Activated CD4-positive, alpha-beta T cell treated with anti-CD3 and anti-CD28 coated beads, Interleukin-2, amount 50 U/mL, for 24 hours (primary cell): ENCODE measurements around the gene EFNB2.

ENCODE experiments used
- DNase-seq, 2 donors: peaks; one replicate each; pipeline ENCODE4 v3.0.0-alpha.2; 2020; ENCODE audit warnings: low read depth in 1 of 2, low spot score in 1 of 2

Gene EFNB2

DNA sequence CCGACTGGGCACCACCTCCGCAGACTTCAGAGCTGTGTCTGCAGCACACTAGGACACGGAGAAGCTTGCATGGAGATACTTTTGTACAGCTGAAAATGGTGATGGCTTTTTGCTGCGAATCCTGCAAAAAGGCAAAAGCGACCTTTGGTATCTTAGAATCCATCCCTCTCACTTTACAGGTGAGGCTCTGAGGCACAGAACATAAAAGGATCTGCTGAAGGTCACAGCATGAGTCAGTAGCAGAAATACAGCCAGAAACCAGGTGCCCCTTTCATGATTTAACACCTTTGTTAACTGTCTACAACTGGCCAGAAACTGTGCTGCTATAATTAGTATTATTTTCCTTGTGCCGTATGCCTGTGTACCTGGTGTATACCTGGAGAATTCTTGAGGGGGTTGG lies 48.3 kb downstream of the EFNB2 start:
- DNase-seq: no peak

DNA sequence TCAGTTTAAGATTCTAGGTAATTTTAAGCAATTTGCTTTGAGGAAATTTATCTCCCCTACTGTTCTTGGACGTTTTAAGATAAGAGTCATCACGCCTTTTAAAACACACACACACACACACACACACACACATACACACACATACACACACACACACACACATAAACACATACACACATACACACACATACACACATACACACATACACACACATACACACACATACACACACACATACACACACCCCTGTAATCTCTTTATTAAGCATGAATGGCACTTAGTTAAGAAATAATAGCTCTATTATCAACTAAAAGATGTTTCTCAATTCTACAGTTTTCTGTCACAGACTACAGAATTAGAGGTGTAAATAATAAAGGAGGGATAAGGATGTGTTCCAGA lies 49.2 kb downstream of the EFNB2 start:
- no peak for DNase-seq

DNA sequence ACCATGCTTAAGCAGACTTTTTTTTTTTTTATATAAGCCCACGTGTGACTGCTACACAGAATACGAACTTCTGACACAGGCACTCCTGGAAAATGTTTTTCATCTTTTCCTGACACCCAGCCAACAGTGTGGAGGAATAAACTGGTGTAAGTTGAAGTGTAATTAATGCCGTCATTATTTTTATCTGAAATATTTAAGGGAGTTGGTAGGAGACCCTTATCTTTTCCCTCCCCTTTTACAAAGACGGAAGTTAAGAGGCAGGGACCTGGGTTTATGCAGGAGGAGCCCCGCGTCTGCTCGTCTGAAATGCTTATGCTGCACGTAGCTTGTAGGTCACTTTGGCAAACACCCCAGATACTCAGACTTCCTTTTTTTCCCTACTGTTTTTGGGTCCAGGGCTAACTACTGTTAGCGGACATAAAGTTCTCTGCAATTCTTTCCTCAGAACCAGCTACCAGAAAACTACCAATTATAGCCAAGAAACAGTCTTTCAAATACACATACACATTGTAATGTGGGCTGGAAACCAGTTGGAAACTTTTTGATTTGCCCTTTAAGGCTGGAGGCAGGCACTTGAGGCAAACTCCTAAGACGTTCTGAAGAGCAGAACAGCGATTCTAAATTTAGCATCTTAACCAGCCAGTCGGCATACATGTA lies 50.8 kb downstream of the EFNB2 start:
- DNase-seq: no peak

DNA sequence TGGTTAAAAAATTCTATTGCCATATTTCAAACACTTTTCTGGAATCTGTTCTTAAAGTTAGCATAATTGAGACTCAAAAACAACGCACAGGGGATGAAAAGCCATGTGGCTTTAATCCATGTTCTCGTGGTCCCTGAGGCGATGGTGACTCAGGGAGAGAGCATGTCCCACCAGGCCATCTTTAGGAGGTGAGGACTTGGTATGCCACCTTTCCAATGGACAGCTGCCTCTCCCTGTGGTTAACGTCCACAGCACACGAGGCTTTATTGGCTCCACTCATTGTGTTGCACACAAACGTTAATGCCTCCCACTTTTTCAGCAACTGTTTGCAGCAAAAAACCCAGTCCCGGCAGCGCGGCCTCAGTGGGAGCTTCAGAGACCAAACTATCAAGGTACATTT lies 51.4 kb downstream of the EFNB2 start:
- DNase-seq: no peak

DNA sequence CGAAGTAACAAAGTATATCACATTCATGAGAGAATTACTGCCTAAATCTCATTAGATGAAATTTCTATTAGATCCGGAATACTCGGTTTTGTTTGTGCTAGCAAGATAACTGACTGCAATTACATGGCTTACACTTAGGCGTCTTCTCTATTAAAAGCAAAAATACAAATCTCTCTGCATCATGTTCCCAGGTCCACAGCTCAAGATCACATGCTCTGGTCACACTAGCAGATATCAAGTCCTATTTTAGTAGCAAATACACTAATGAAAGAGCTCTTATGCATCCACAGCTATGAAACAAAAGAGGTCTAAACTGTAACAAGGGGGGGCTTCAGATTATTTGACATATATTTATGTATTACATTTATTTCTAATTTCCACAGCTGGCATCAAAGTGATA lies 53.5 kb downstream of the EFNB2 start:
- no peak for DNase-seq

DNA sequence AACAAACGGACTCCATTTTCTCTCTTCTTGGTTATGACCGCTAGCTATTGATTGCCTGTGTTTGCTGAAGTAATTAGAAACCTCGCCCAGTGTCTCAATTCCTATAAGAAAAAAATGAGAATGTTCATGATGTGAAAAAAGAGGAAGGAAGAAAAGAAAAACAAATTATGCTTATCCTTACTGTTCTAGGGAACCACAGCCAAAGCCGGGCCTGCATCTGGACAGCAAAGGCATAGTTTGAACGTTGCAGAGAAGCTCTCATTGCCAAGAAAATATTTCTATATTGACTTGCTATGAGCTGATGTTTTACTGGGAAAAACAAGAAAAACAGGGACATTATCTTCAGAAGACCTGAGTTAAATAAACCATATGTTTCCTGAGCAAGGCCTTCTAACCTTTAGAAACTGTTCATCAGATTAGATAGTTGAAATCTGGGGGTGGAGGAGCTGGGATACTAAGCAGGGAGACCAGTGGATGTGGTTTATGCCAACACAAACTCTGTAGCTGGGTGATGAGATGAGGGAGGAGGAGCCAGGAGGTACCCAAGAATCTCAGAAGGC lies 55.0 kb downstream of the EFNB2 start:
- DNase-seq: no peak

DNA sequence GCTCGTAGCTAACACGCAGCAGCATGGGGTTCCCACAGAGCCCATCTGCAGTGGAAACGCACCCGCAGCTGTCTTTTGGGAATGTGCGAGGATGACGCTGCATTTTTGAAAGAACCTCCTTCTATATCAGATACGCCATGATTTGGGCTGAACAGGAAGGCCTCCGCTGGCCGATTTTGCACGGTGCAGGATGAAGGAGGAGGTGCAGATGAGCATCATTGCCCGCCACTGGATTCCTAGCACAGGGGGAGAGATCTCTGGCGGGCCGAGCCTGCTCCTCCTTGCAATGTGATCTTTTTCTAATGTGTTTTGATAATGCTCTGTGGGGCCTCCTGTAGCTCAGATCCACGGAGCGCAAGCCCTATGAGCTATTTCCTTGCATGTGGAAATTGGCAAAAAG lies 55.5 kb downstream of the EFNB2 start:
- no peak for DNase-seq

DNA sequence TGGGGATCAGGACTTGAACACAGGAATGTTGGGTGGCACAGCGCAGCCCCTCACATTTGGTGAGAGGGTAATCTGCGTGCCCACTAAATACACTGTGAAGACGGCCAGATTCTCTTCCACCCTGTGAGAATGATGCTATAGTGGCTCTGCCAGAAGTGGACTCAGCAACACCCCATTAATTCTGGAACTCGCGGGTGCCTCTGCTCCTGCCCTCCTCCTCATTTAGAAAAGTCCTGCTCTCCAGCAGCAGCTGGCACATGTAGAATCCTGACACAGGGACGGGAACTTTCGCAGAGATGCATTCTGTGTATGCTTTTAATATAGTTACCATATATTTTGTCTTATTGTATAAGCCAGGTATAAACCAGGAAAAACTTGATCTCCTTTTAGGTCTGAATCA lies 57.3 kb downstream of the EFNB2 start:
- no peak for DNase-seq

DNA sequence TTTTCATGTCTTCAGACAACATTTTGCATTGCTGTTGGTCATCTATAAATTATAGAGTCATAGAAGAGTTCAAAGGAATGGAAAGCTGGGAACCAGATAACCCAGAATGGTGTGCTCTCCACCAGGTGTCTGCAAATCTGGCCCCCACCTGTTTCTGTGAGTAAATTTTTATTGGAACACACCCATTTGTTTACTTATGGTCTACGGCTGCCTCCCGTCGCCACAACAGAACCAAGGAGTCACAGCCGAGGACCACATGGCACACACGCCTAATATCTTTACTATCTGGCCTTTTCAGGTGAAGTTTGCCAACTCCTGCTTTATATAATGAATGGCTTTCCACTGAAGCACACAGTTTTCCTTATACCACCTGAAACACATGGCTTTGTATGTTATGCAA lies 58.2 kb downstream of the EFNB2 start:
- DNase-seq: no peak

DNA sequence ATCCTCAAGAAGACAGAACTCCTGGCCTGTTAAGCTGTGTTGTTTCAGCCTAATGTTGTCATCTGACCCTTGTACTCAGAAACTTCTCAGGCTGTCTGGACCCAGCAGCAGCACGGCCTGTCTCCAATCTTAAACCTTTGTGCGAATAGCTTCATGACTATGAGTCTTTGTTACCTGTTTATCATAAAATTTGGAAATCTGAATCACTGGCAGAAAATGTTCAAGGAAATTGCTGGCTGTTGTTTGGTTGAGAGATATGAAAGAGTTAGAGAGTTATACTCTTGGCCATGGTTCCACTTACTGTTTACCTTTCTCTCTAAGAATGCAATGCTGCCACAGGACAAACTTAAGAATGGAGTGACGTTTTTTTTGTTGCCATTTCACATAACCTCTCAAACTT lies 59.6 kb downstream of the EFNB2 start:
- no peak for DNase-seq

DNA sequence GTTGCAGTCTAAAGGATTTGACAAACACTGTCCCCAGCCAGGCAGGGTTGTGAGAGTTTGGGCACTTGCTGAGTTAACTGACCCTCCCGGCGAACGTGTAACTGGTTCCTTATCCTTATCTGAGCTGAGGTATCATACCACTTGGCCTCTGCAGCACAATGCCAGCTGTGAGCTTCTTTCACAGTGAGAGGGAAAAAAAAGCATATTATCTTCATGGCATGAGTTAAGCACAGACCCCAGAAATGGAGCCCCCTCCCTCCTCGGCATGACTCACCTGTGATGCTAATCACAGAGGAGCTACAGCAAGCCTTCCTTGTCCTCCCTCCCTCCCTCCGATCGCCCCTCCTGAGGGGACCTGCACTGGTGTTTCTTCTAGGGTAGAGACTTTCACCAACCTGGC lies 60.5 kb downstream of the EFNB2 start:
- no peak for DNase-seq

DNA sequence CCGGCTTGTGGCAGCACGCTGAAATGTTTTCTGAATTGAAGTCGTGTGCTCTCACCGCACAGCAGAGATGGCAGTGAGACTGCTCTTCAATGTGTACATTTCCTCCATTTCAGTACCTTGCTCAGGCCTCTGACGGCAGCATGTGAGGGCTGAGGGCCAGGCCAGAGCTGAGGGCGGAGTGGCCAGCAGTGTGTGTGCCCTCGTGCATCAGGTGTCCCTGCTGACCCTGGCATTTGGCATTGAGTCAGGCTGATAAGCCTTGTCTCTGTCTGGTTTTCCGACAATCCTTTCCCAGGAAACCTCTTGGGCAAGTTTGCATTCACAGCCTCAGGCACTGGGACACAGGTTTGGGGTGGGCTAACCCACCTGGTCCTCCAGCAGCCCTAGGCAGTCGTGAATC lies 62.3 kb downstream of the EFNB2 start:
- no peak for DNase-seq

DNA sequence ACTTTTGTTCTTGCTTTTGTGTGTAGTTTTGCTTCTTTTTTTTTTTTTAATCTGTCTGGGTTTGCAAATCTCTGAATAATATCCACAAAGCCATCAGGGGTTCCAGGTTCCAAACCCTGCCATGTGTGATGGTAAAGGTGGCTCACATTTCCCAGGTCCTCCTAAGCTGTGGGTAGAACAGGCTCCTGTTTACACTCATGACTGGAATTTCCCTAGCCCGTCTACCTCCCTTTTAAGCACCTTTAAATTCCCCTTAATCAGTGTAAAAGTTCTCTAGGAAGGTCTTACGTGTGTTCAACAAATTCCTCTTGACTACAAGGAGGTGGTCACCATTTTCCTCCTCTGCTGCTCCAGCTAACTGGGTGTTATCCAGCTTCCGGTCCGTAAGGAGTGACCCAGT lies 62.8 kb downstream of the EFNB2 start:
- DNase-seq: no peak

DNA sequence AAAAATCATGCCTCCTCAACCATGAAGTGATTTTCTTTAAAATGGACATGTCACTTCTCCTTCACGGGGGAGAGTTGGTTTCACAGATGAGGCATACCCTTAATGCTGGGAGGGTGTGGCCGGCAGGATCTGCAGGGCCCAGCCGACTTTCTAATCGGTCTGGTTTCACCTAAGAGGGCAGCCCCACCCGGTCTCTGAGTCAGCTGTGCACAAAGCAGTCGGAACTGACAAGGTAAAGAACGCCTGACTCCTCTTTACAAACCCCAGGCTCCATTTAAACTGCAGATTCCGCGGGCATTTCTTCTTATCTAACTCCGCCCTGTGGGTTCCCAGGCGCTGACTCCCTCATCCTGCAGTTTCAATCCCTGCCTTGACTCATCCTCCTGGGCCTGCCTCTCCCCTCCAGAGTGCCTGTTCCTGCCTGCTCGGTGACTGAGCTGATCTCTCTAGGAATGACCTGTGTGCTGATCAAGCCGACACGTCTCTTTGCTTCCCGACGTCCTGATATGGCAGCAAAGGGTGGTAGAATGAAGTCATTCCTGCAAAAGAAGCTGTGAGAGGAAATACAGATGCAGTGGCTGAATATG lies 63.4 kb downstream of the EFNB2 start:
- no peak for DNase-seq

DNA sequence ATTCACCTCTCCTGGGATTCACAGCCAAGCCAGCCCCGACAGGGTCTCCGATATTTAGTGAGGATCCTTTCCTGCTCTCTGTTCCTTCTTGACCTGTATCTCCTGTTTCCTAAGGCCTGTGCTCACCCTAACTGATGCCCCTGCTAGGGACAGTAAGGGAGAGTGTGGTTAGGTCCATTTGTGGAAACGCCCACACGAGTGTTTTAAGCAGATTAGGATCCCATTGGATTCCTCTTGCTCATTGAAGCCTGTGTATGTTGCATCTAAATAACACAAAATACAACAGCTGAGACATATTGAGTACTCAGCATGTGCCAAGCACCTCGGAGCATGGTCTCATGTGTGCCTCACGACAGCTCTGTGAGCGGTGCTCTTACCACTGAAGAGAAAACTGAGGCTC lies 64.9 kb downstream of the EFNB2 start:
- no peak for DNase-seq

DNA sequence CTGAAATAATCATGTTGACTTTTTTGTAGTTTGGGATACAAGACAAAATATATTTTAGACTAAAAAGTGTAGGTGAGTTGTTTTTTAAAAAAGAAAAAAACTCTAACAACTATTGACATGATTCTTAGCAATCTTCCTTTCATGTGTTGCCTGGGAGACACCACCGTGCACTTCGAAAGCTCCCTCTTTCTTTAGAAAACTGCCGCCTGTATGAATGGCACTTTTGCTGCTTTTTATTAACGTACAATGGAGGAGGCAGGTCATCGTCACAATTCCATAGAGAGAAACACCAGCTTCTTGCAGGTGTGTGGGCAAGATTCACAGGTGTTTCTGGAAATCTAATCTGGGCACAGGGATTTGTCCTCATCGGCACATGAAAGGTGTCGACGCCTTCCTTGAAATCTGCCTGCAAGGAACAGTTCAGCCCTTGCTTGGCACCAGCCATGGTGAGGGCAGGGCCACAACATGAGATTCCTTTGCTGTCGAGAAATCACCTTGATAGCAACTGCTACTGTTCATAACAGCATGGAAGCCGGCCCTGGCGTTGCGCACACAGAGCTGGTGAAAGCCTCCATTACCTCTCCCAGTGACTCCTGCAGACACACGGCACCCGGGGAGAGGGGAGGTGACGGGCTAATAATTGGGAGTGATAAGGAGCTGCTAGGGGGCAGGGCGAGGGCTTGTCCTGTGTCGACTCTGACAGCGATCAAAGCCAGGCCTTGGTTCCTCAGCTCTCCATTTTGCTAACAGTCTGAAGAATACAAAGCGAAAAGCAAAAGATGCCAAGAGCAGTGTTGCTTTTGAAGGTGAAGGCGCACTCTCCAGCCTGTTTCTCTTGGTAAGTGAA lies 66.5 kb downstream of the EFNB2 start:
- DNase-seq: no peak

DNA sequence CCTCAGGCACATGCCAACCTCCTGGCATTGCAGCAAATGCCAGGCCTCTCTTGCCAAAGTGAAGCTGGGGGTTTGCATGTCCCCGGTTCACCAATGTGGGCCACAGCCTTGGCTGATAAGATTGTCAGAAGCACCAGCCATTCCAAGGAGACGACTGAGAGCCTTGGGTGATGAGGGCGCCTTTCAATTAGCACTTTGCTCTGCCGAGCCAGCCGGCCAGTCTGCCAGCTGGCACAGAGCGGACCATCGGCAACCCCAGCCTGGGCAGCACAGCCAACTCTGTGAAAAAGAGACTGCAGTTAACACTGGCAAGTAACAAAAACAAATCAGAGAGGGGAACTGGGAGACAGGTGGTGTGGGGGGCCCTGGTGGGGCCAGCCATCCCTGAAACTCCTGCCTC lies 67.3 kb downstream of the EFNB2 start:
- DNase-seq: no peak

DNA sequence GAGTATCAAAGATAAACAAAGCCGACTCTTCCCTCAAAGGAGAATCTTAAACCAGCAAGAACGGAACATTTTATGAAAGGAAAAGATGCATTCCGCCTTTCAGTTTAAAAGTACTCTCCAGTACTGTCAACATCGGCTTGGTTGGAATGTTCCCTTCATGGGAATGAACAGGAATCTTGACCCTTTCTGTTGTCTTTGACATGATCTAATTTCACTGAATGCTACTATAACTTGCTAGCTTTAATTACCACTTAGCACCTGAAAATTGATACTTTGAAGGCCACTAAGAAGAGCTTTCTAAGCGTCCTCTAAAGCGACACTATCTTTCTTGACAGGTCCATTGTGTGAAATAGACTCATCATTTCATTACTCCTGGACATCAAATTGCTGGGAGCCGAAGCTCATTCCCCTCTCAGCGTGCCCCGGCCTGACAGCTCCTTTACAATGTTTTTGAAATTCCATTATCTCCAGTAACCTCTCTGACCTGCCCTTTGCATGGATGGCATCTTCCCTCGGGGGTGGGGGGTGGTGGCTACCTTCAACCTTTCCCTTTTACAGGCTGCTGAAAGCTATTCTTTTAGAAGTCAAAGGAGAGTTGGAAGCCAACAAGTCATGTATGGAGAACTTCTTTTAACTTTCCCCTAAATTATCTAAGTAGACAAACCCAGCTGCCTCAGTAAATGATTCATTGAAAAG lies 67.9 kb downstream of the EFNB2 start:
- no peak for DNase-seq

DNA sequence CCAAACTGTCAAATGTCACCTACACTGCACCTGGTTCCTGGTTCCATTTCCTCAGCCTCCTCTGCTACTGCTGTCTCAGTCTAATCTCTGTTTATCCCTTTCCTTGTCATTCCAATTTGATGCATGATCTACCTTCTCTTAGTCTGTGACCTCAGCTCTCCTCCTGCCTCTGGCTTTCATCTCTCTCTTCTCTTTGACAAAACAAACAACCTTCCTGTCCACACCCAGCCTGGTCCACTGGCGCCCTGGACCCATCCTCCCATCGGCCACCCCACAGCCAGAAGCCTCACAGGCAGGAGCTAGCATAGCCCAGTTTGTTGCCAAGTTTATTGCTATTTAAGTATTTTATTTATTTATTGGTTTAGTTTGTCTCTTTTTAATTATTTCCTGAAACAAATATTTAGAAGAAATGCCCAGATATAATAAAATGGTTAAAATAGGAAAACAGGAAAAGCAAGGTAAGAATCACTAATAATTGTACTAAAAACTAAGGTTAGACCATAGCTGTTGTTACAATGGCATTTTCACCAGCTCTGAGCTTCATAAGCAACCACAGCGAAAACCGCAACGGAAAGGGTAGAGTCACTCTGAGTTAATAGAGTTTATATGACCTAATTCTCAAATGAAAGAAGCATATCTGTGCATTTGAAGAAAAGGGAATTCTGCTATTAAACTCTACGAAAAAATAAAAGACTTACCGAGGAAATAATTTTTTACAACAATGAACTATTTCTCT lies 68.6 kb downstream of the EFNB2 start:
- DNase-seq: no peak

DNA sequence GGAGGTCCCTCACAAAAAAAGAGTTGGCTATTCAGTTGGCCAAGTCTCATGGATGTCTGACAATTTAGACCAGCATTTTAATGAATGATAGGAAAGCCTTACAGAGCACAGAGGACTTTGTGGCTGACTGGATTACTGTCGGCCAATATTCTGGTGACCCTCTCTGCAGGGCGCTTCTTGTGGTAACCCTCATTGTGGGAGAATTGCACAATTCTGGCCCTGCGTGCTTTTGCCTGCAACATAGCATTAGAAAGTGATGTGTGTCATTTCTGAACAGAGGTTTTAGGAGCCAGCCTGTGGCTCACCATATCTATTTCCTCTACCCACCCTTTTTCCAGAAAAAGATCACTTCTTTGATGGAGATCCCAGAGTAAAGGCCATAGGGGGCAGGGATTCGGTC lies 71.4 kb downstream of the EFNB2 start:
- DNase-seq: no peak

DNA sequence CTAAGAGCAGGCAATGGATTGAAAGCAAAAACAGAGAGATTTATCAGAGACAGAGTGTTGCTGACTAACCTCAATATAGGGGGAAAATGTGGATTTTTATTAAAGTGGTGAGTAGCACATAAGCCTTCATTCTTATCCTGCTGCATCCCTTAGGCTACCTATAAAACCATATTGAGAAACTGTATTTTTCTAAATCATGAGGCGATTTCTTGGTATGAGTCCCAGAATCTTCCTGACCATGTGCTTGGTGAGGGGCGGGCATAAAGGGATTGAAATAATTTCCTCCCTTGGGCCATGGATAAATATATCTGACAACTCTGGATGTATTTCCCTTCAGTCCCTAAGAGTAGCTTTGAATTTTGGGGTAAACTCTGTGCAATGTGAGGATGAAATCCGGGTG lies 72.8 kb downstream of the EFNB2 start:
- no peak for DNase-seq
